Adipocyte (in vitro differentiated cells): ENCODE measurements around the gene ETHE1.

Source experiments
- DNase-seq: peaks from one replicate; pipeline ENCODE4 v3.0.0-alpha.2; 2015; ENCODE audit warnings: low read depth
- H3K27me3 ChIP-seq: replicated peaks from 2 replicates; pipeline ENCODE4 v1.7.0; 2013; ENCODE audit warnings: mild to moderate bottlenecking, low read length, moderate library complexity; ENCODE audit not compliant: control insufficient read depth, insufficient read depth
- H3K36me3 ChIP-seq: 2 replicates; pipeline ENCODE4 v1.7.0; 2013; ENCODE audit warnings: low read length, mild to moderate bottlenecking, moderate library complexity; ENCODE audit not compliant: control insufficient read depth, insufficient read depth, severe bottlenecking
- H3K4me1 ChIP-seq: 2 replicates; pipeline ENCODE4 v1.7.0; 2013; ENCODE audit warnings: mild to moderate bottlenecking, low read length, moderate library complexity; ENCODE audit not compliant: control insufficient read depth, insufficient read depth
- H3K4me3 ChIP-seq: 2 replicates; pipeline ENCODE4 v1.7.0; 2013; ENCODE audit warnings: mild to moderate bottlenecking, low read length, moderate library complexity
- H3K9ac ChIP-seq: 2 replicates; pipeline ENCODE4 v1.7.0; 2013; ENCODE audit warnings: mild to moderate bottlenecking, low read length, moderate library complexity
- H3K9me3 ChIP-seq: 2 replicates; pipeline ENCODE4 v1.7.0; 2013; ENCODE audit warnings: mild to moderate bottlenecking, low read length, moderate library complexity; ENCODE audit not compliant: control insufficient read depth

Gene ETHE1

DNA sequence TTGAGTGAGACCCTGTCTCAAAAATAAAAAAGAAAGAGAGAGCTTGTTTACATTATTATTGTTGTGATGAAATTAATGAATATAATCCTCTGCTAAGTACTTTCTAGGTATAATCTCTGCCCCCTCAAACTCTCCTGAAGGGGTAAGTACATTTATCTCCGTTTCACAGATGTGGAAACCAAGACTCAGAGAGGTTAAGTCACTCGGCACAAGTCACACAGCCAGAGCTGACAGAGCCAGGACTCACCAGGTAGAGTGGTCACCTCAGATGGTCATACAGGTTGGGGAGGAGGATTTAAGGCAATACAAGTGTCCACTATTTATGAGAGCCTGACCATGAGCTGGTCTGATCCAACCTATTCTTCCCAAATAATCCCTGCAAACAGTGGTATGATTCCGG, 46.4 kb downstream of the ETHE1 start:
- Histone ChIP-seq H3K9me3 (no peaks in the 10 kb centered on the region), H3K27me3 (no peaks in the 10 kb centered on the region), H3K9ac (no peak overlapping the region), H3K36me3 (no peaks in the 10 kb centered on the region), H3K4me1 (peaks cover 12% of the 10 kb centered on the region), H3K4me3 (no peak overlapping the region)
- no peak for DNase-seq

DNA sequence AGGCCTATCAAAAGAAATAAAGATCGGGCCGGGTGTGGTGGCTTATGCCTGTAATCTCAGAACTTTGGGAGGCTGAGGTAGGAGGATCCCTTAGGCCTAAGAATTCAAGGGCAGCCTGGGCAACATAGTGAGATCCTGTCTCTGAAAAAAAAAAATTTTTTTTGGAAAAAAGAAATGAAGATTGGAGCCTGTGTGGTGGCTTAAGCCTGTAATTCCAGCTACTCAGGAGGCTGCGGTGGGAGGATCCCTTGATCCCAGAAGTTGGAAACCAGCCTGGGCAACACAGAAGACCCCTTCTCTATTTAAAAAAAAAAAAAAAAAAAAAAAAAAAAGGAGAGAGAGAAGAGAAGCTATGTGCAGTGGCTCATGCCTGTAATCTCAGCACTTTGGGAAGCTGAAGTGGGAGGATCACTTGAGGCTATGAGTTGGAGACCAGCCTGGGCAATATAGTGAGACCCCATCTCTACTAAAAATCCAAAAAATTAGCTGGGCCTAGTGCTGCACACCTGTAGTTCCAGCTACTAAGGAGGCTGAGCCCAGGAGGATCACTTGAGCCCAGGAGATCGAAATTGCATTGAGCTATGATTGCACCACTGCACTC, 46.9 kb downstream of the ETHE1 start:
- DNase-seq, result no peak
- H3K27me3 ChIP-seq, result no peaks in the 10 kb centered on the region
- no peak overlapping the region for H3K9ac ChIP-seq
- H3K4me1 ChIP-seq, result peaks cover 16% of the 10 kb centered on the region
- no peaks in the 10 kb centered on the region for H3K36me3 ChIP-seq
- no peak overlapping the region for H3K4me3 ChIP-seq
- H3K9me3 ChIP-seq, result no peaks in the 10 kb centered on the region

DNA sequence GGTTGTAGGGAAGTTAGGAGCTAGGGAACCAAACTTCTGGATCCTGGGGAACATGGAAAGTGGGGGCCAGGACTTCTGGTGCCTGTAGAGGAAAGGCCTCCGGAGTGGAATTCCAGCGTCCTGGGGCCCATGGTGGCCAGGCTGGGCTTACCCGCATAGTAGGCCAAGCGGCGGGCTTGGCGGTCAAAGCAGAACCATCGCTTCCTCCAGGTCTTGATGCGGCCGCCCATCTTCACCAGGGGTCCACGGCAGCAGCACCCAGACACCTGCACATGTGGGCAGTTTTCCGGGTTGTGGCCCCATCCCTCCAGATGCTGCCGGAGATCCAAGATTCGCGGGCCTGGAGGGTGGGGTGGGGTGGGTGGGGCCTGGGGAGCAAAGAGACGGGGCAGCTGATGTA, 47.8 kb downstream of the ETHE1 start:
- no peaks in the 10 kb centered on the region for H3K27me3 ChIP-seq
- H3K9ac ChIP-seq, result no peak overlapping the region
- H3K36me3 ChIP-seq, result no peaks in the 10 kb centered on the region

DNA sequence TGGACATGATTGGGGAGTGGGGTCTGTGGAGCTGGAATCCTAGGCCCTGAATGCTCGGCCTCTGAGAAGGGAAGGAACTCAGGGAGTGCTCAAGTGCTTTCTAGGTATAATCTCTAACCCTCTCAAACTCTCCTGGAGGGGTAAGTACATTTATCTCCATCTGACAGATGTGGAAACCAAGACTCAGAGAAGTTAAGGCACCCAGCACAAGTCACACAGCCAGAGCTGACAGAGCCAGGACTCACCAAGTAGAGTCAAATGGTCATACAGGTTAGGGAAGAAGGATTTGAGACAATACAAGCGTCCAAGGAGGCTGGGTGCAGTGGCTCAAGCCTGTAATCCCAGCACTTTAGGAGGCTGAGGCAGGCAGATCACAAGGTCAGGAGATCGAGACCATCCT, 48.7 kb downstream of the ETHE1 start:
- Histone ChIP-seq H3K9ac (no peak overlapping the region), H3K4me3 (no peak overlapping the region), H3K27me3 (no peaks in the 10 kb centered on the region), H3K36me3 (no peaks in the 10 kb centered on the region), H3K9me3 (no peaks in the 10 kb centered on the region), H3K4me1 (peaks cover 20% of the 10 kb centered on the region)
- no peak for DNase-seq

More for the DNA sequence above, 47.8 kb downstream of the ETHE1 start:
- H3K9me3 ChIP-seq, result no peaks in the 10 kb centered on the region
- no peak for DNase-seq
- no peak overlapping the region for H3K4me3 ChIP-seq
- H3K4me1 ChIP-seq, result peaks cover 20% of the 10 kb centered on the region

DNA sequence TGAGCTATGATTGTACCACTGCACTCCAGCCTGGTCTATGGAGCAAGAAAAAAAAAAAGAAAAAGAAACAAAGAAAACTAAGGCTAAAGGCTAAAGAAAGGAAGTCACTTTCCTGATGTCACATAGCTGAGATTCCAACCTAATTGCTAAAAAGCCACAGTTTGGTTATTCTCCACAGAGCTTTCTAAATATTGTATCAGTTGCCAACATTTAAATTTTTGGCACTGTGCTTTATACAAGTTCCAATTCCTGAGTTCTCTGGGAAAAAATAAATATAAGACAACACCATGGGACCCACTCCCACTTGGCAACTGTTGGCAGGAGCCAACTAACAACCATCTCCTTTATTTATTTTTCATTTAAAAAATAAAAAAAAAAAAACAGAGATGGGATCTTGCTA, 50.4 kb downstream of the ETHE1 start:
- peaks cover 20% of the 10 kb centered on the region for H3K4me1 ChIP-seq
- no peaks in the 10 kb centered on the region for H3K9me3 ChIP-seq
- DNase-seq, result peak; percentile 80
- no peak overlapping the region for H3K4me3 ChIP-seq
- H3K36me3 ChIP-seq, result no peaks in the 10 kb centered on the region
- H3K27me3 ChIP-seq, result no peaks in the 10 kb centered on the region
- no peak overlapping the region for H3K9ac ChIP-seq

DNA sequence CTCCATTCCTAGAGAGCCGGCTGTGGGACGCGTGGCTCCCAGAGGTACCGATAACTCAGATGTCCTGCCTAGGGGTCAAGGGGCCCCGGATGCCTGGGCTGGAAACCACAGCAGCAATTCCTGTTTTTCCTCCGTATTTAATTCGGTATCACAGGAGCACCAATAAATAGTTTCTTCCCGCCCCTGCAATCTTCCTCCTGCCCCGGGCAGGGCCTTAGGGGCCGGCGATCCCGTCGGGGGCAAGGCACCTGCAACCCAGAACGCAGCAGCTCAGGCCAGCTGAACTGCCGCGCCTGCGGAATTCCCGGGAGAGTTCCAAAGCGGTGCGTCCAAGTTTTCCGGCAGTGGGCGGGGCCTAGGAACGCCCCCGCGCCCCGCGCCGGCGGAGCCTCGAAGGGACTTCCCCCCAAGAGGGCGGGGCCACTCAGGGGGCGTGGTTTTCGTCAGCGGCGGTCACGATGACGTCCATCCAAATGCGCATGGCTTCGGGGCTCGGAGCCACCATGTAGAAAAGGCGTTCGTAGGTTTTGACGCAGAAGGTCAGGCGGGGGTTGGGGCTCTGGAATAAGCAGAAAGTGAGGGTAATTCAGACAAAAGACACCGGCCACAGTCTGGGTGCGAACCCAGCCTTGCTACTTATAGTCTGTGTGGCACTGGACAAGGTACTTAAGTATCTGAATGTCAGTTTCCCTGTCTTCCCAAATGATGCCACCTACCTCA, 51.9 kb downstream of the ETHE1 start:
- Histone ChIP-seq H3K27me3 (no peaks in the 10 kb centered on the region), H3K9ac (peak overlapping the region; percentile 30), H3K9me3 (no peaks in the 10 kb centered on the region), H3K4me3 (peak overlapping the region; percentile 65), H3K36me3 (no peaks in the 10 kb centered on the region), H3K4me1 (peaks cover 20% of the 10 kb centered on the region)
- DNase-seq, result peak; percentile 95

DNA sequence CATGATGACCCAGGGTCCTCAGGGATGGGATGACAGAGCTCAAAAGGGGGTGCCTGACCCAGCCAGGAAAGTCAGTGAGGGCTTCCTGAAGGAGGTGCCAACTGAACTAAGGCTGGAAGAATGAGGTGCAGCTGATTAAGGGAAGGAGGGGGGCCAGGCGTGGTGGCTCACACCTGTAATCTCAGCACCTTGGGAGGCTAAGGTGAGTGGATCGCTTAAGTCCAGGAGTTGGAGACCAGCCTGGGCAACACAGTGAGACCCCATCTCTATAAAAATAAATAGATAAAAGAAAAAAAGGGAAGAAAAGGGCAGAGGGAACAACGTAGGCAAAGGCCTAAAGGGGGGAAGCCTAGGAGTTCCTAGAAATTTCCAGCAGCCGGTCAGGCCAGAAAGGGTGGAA, 52.5 kb downstream of the ETHE1 start:
- H3K36me3 ChIP-seq, result no peaks in the 10 kb centered on the region
- no peak overlapping the region for H3K9ac ChIP-seq
- DNase-seq, result no peak
- H3K9me3 ChIP-seq, result no peaks in the 10 kb centered on the region
- no peaks in the 10 kb centered on the region for H3K27me3 ChIP-seq
- no peak overlapping the region for H3K4me3 ChIP-seq
- peaks cover 21% of the 10 kb centered on the region for H3K4me1 ChIP-seq

DNA sequence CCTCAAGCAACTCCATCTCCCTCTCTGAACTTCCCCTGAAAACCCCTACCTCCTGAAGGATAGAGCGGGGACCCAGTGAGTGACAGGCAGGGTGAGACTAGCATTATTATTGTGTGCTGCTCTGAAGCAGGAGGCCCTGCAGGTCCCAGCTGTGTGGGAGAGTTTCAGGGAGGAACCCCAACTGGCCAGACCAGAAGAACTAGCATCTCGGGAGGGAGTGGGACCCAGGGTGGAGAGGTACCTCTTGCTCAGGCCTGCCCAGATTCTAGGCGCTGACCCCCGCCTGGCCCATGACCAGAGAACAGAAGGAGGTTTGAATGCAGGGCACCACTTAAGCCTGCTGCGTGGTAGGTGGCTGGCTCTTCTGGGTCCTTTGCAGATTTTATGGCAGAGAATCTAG, 55.9 kb downstream of the ETHE1 start:
- no peak overlapping the region for H3K4me3 ChIP-seq
- H3K27me3 ChIP-seq, result peaks cover 1% of the 10 kb centered on the region
- DNase-seq, result no peak
- H3K36me3 ChIP-seq, result no peaks in the 10 kb centered on the region
- peaks cover 28% of the 10 kb centered on the region for H3K4me1 ChIP-seq
- no peak overlapping the region for H3K9ac ChIP-seq
- no peaks in the 10 kb centered on the region for H3K9me3 ChIP-seq

DNA sequence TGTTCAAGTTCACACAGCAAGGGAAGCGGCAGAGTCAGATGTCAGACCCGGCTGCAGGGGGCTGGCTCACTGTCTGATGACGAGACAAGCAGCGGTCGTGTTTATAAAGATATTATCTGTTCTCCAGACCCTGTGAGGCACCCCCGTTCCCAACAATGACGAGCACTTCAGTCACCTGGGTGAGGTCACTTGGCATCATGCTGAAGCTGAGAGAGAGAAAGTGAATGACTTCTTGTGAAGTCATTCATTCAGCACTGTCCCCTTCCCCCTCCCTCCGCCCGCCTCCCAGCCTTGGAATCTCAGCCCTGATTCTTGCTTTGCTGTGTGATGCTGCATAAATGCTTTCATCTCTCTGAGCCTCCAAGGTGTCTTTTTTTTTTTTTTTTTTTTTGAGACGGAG, 56.7 kb downstream of the ETHE1 start:
- Histone ChIP-seq H3K4me1 (peaks cover 25% of the 10 kb centered on the region), H3K4me3 (no peak overlapping the region), H3K9me3 (no peaks in the 10 kb centered on the region), H3K36me3 (no peaks in the 10 kb centered on the region), H3K27me3 (peaks cover 5% of the 10 kb centered on the region), H3K9ac (no peak overlapping the region)
- DNase-seq, result peak; percentile 7

DNA sequence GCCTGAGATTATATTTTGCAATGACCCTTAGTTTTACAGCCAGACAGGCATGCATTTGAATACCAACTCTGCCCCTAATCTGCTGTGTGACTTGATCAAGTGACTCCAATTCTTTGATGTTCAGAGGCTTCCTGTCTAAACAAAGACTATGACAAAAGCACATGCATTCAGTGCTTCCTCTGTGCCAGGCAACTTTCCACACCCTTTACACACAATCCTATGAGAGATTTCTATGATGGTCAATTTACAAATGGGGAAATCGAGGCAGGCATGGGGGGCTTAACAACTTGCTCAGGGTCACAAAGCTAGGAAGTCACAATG, 57.9 kb downstream of the ETHE1 start:
- no peaks in the 10 kb centered on the region for H3K36me3 ChIP-seq
- H3K4me1 ChIP-seq, result peaks cover 20% of the 10 kb centered on the region
- no peak overlapping the region for H3K9ac ChIP-seq
- no peak overlapping the region for H3K4me3 ChIP-seq
- DNase-seq, result no peak
- H3K27me3 ChIP-seq, result peaks cover 5% of the 10 kb centered on the region
- H3K9me3 ChIP-seq, result peaks cover 4% of the 10 kb centered on the region

DNA sequence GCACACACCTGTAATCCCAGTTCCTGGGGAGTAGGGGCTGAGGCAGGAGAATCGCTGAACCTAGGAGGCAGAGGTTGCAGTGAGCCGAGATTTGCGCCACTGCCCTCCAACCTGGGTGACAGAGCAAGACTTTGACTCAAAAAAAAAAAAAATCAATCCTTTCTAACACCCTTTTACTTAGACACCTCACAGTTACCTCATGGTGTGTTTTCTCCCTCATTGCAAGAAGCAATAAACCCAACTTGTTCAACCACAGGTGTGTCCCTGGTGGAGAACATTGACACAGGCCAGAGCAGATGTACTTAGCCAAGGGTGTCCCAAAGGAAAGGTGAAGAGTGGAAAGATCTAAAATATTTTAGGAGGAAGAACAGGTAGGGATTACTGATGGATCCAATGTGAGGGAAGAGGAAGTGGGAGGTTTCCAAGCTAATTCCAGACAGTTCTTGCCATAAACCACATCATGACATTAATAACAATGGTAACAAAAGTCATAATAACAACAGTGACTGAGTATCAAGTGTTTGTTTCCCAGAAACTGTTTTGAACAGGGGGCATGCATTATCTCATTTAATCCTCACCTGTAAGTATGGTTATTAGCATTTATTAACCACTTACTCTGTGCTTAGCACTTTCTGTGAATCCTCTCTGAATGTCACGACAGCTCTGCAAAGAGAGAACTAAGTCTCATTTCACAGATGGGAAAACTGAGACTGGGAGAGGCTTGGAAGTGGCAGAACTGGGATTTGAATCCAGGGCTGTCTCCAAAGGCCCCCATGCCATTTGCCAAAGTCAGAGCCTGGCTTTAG, 58.4 kb downstream of the ETHE1 start:
- Histone ChIP-seq H3K9ac (no peak overlapping the region), H3K4me1 (peaks cover 20% of the 10 kb centered on the region), H3K4me3 (no peak overlapping the region), H3K9me3 (peaks cover 4% of the 10 kb centered on the region), H3K27me3 (peaks cover 5% of the 10 kb centered on the region), H3K36me3 (no peaks in the 10 kb centered on the region)
- no peak for DNase-seq
